ENCODE measurements around the gene ZNF423. TPM values are rescaled to one million over a fixed set of nuclear protein-coding genes. Genes with fewer than 3 reads are reported as not detected.

ZNF423 gene
- total and polyA plus RNA-seq, 9 of the 15 experiments (the other 6 are each of a cell fraction or from before 2014, with no cell fraction given), result not detected

DNA sequence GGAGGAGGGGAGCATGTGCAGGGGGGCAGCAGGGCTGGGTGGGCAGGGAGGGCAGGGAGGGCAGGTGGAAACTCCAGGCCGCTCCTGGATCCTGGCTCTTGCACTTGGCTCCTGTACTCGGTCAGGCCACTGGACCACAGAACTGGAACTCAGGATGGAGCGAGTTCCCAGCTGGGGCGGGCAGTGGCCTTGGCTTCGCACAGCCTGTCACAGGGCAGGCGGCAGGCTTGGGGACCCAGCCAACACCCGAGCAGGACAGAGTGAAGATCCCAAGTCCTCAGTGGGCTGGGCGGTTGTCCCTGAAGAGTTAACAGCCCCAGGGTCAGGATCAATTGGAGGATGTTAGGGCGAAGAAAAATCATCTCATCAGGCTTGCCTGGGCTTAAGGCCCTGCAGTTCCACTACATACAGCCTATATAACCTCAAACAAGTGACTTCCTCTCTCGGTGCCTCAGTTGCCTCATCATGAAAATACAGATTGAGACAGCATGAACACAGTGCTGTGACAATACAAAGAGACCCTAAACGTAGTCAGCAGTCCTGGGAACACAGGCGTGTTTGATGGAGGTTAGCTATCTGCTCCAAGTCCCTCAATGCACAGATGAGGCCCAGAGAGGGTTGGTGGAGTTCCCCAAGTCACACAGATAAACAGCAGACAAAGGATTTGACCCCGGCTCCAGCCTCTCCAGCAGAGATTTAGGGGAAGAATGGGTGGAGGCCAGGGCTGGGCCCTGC lies 21.9 kb downstream of the ZNF423 start (continued):
- TF ChIP-seq FOXK1 (CRISPR knock-in tag; IDR thresholded peaks at IDR 0.05; ENCODE audit: borderline replicate concordance), result no peak
- no peak for TF ChIP-seq ZNF174 (CRISPR knock-in tag; IDR thresholded peaks at IDR 0.05)
- TF ChIP-seq MEIS2 (IDR thresholded peaks at IDR 0.05; ENCODE audit: partially characterized antibody), result no peak
- TF ChIP-seq RBM39 (optimal IDR thresholded peaks at IDR 0.05; ENCODE audit: low read depth, low read length), result no peak
- TF ChIP-seq, protein P1, sequence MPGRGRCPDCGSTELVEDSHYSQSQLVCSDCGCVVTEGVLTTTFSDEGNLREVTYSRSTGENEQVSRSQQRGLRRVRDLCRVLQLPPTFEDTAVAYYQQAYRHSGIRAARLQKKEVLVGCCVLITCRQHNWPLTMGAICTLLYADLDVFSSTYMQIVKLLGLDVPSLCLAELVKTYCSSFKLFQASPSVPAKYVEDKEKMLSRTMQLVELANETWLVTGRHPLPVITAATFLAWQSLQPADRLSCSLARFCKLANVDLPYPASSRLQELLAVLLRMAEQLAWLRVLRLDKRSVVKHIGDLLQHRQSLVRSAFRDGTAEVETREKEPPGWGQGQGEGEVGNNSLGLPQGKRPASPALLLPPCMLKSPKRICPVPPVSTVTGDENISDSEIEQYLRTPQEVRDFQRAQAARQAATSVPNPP (IDR thresholded peaks at IDR 0.05; ENCODE audit: borderline replicate concordance, insufficient read depth, insufficient read length), result no peak

DNA sequence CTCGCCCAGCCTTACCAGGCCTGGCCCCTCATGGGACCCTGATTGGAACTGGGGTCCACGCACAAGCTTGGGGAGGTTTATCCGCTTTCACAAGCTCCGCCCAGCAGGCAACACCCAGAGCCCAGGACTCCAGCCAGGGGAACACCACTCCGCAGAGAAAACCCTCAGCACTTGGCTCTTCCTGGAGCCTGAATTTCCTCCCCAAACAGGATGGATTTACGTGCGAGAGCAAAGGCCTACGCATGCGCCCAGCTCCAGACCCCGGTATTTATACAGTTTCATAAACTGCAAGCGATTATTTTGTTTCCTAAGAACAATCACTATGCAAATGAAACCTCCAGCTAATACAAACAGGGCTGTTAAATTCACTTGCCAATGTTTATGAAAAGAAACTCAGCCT lies 22.8 kb downstream of the ZNF423 start:
- ChIA-PET POLR2A (no interaction called here), CTCF (ENCODE audit: low intra/inter-chr PET ratio) (interaction anchor here (0.6 kb wide), 1 partner anchor 132 kb away, joined by 3 read pairs; no protein-coding TSS in a partner anchor)
- no TSS peak for BruUV-seq (replicated peaks)
- Histone ChIP-seq H3K9me3 (replicated peaks; ENCODE audit: control insufficient read depth, insufficient read depth, low read depth, low read length) (no peaks in the 10 kb centered on the region), H3K9me1 (ENCODE audit: control insufficient read depth, insufficient read depth, low read length) (no peaks in the 10 kb centered on the region), H3K27me3 (ENCODE audit: control insufficient read depth in 2 of 2, insufficient read depth in 2 of 2, low read length in 2 of 2) (peaks cover 22 to 65% of the 10 kb centered on the region in 2 experiments), H2AFZ (ENCODE audit: low read depth, low read length) (no peak overlapping the region), H3K9ac (ENCODE audit: insufficient read depth in 1 of 2, low read depth in 2 of 2, low read length in 2 of 2) (no peak overlapping the region), H4K20me1 (replicated peaks; ENCODE audit: control insufficient read depth, insufficient read depth, low read length) (peaks cover 11% of the 10 kb centered on the region), H3K4me1 (replicated peaks in 1 of 2; ENCODE audit: control insufficient read depth in 2 of 2, insufficient read depth in 2 of 2, low read length in 2 of 2) (no peaks in the 10 kb centered on the region; a peak in 1 of 5 replicates), H3K79me2 (ENCODE audit: control insufficient read depth, insufficient read depth, low read length) (no peaks in the 10 kb centered on the region), H3K36me3 (ENCODE audit: control insufficient read depth, insufficient read depth, low read length) (no peaks in the 10 kb centered on the region), H3K4me3 (no peak overlapping the region), H3K27ac (ENCODE audit: extremely low read depth, low read depth, low read length) (no peak overlapping the region), H3K4me2 (ENCODE audit: insufficient read depth, low read length) (no peak overlapping the region)
- 2% methylated on average over 11 of the region's 11 CpGs for whole genome bisulfite sequencing (ENCODE audit: insufficient coverage, low coverage, missing lambda C conversion rate)
- intact Hi-C loops (cut with micrococcal nuclease) (no loop called here), in situ Hi-C loops (cut with MboI) (no loop called here)
- DNase-seq (ENCODE audit: extremely low read depth in 1 of 4, low spot score in 3 of 4) (no peak), FAIRE-seq (no peak), ATAC-seq (no peak)
- TF ChIP-seq, protein P2, sequence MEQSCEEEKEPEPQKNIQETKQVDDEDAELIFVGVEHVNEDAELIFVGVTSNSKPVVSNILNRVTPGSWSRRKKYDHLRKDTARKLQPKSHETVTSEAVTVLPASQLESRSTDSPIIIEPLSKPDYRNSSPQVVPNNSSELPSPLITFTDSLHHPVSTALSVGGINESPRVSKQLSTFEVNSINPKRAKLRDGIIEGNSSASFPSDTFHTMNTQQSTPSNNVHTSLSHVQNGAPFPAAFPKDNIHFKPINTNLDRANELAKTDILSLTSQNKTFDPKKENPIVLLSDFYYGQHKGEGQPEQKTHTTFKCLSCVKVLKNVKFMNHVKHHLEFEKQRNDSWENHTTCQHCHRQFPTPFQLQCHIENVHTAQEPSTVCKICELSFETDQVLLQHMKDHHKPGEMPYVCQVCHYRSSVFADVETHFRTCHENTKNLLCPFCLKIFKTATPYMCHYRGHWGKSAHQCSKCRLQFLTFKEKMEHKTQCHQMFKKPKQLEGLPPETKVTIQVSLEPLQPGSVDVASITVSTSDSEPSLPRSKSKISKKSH (CRISPR knock-in tag; IDR thresholded peaks at IDR 0.05), result no peak
